HG02678 (cell line): ENCODE data around the gene SUPV3L1.
A peak's percentile ranks its signal among the peaks of the same experiment; 100 is the strongest.
"Not testable (repeated sequence)": the region's sequence is repeated elsewhere in the genome, so short reads cannot be mapped to it uniquely, and the experiment has no call there.

Experiments
- ATAC-seq: cut with Tn5 transposase; IDR thresholded peaks from one replicate; pipeline ENCODE4 v1.9.1; 2021; ENCODE audit warnings: mild to moderate bottlenecking, moderate library complexity; ENCODE audit not compliant: unreplicated experiment

SUPV3L1 gene

GRCh38 chr10:69179743-69180524 lies at the start of gene SUPV3L1:
TSS of gene SUPV3L1 (plus strand) at chr10:69180234. CDS start at chr10:69180292, 58 bp downstream.
- ATAC-seq, result peak; percentile 86

- no peak for ATAC-seq
Observed at GRCh38 chr10:69130251-69130650, 49.8 kb upstream of the SUPV3L1 start.

- ATAC-seq, result no peak
Observed at GRCh38 chr10:69139961-69140360, 40.1 kb upstream of the SUPV3L1 start.

GRCh38 chr10:69141304-69141703 lies 38.7 kb upstream of the SUPV3L1 start:
- ATAC-seq, result no peak

GRCh38 chr10:69142074-69142473 lies 38.0 kb upstream of the SUPV3L1 start:
- not testable (repeated sequence) for ATAC-seq

- ATAC-seq, result no peak
Observed at GRCh38 chr10:69142983-69143382, 37.1 kb upstream of the SUPV3L1 start.

- no peak for ATAC-seq
Observed at GRCh38 chr10:69145329-69145728, 34.7 kb upstream of the SUPV3L1 start.

GRCh38 chr10:69145864-69146263 lies 34.2 kb upstream of the SUPV3L1 start:
- no peak for ATAC-seq

- ATAC-seq, result no peak
Observed at GRCh38 chr10:69146759-69147158, 33.3 kb upstream of the SUPV3L1 start.

GRCh38 chr10:69151984-69152383 lies 28.1 kb upstream of the SUPV3L1 start:
- ATAC-seq, result no peak

- ATAC-seq, result no peak
Observed at GRCh38 chr10:69153227-69153626, 26.8 kb upstream of the SUPV3L1 start.

GRCh38 chr10:69160809-69161241 lies 19.2 kb upstream of the SUPV3L1 start:
- ATAC-seq, result no peak

GRCh38 chr10:69168493-69168892 lies 11.5 kb upstream of the SUPV3L1 start:
- no peak for ATAC-seq

- ATAC-seq, result no peak
Observed at GRCh38 chr10:69172241-69172982, 7.6 kb upstream of the SUPV3L1 start.

GRCh38 chr10:69175326-69175725 lies 4.7 kb upstream of the SUPV3L1 start:
- not testable (repeated sequence) for ATAC-seq

- ATAC-seq, result no peak
Observed at GRCh38 chr10:69176823-69177222, 3.2 kb upstream of the SUPV3L1 start.

- ATAC-seq, result peak; percentile 28
Observed at GRCh38 chr10:69179089-69179742, 818 bp upstream of the SUPV3L1 start.

- no peak for ATAC-seq
Observed at GRCh38 chr10:69180525-69181204, 631 bp downstream of the SUPV3L1 start.

- ATAC-seq, result no peak
Observed at GRCh38 chr10:69181433-69181832, 1.4 kb downstream of the SUPV3L1 start.

GRCh38 chr10:69182005-69182404 lies 2.0 kb downstream of the SUPV3L1 start:
- no peak for ATAC-seq

- ATAC-seq, result no peak
Observed at GRCh38 chr10:69186524-69186923, 6.5 kb downstream of the SUPV3L1 start.
